Right atrium auricular region (tissue), 2 donors: ENCODE data around the gene SEPTIN3. TPM values are rescaled to one million over a fixed set of nuclear protein-coding genes. Genes with fewer than 3 reads are reported as not detected.

ENCODE experiments used
- DNase-seq: peaks from one replicate; pipeline ENCODE4 v3.0.0-alpha.2; 2019; ENCODE audit warnings: low spot score
- H3K27ac ChIP-seq, 2 donors: fragments of 200-600 bp; sonication (generic); 1 replicate in 1 of 2; 2 replicates in 1 of 2; pipeline ENCODE4 v1.5.1; 2016 to 2019
- H3K27me3 ChIP-seq, 2 donors: fragments of 200-600 bp; sonication (generic); one replicate each; pipeline versions ENCODE4 v1.5.1 to v1.6.0; 2017 to 2019
- H3K36me3 ChIP-seq: fragments of 200-600 bp; sonication (generic); one replicate; pipeline ENCODE4 v1.5.1; 2016
- H3K4me1 ChIP-seq, 2 donors: fragments of 200-600 bp; sonication (generic); one replicate each; pipeline versions ENCODE4 v1.5.1 to v1.6.0; 2017 to 2019
- H3K4me3 ChIP-seq, 2 donors: fragments of 200-600 bp; sonication (generic); 1 replicate in 1 of 2; 2 replicates in 1 of 2; pipeline ENCODE4 v1.5.1; 2017 to 2019; ENCODE audit warnings: mild to moderate bottlenecking in 1 of 2, moderate library complexity in 1 of 2
- H3K9me3 ChIP-seq, 2 donors: fragments of 200-600 bp; sonication (generic); one replicate each; pipeline ENCODE4 v1.5.1; 2019
- CTCF ChIP-seq, 2 donors: fragments of 200-600 bp; sonication (generic); IDR thresholded peaks; one replicate each; pipeline ENCODE4 v1.5.1; 2019; ENCODE audit warnings: antibody characterized with exemption in 2 of 2
- total RNA-seq, 2 donors: library from RNA; depleted of rRNA; stranded (reverse); fragments of >200 nt; gene quantifications; one replicate each; pipeline ENCODE4 v1.1.0, GENCODE V29; 2016

The SEPTIN3 gene
- total RNA-seq, 2 donors from 2014 or later, result 0.07 TPM; not detected in 1

GRCh38 chr22:41979423-41980250, 10.4 kb downstream of the SEPTIN3 start:
- no peak for DNase-seq
- H3K27ac ChIP-seq, result no peak overlapping the region
- H3K4me3 ChIP-seq, result no peak overlapping the region
- no peaks in the 10 kb centered on the region for H3K9me3 ChIP-seq
- H3K4me1 ChIP-seq, result peaks cover 0 to 12% of the 10 kb centered on the region in 2 donors
- H3K36me3 ChIP-seq, result no peaks in the 10 kb centered on the region
- no peak for TF ChIP-seq CTCF (IDR thresholded peaks at IDR 0.05)
- H3K27me3 ChIP-seq, result peaks cover 0 to 4% of the 10 kb centered on the region in 2 donors

DNA sequence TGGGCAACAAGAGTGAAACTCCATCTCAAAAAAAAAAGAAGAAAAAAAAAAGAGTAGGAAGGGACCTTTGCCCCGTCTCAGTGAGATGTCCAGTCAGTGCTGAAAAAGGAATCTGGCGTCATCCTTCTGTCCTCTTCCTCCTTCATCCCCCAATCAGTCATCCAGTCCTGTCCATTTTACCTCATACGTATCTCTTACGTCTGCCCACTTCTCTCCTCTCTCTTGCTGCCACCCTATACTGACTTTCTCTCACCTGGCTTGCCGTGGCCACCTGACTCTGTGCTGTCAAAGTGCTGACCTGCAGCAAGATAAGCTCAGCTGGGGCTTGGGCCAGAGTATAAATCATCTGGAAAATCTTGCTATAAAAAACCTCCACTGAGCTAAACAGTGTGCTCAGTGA, 13.6 kb downstream of the SEPTIN3 start:
- Histone ChIP-seq H3K36me3 (no peaks in the 10 kb centered on the region), H3K4me1 (no peaks in the 10 kb centered on the region), H3K4me3 (no peak overlapping the region), H3K9me3 (no peaks in the 10 kb centered on the region), H3K27ac (no peak overlapping the region), H3K27me3 (no peaks in the 10 kb centered on the region)
- no peak for DNase-seq
- TF ChIP-seq CTCF (IDR thresholded peaks at IDR 0.05), result no peak

GRCh38 chr22:41983513-41984405, 14.5 kb downstream of the SEPTIN3 start:
- Histone ChIP-seq H3K27me3 (no peaks in the 10 kb centered on the region), H3K4me1 (no peaks in the 10 kb centered on the region), H3K4me3 (no peak overlapping the region), H3K9me3 (no peaks in the 10 kb centered on the region), H3K27ac (no peak overlapping the region), H3K36me3 (no peaks in the 10 kb centered on the region)
- DNase-seq, result no peak
- TF ChIP-seq CTCF (IDR thresholded peaks at IDR 0.05), result no peak

DNA sequence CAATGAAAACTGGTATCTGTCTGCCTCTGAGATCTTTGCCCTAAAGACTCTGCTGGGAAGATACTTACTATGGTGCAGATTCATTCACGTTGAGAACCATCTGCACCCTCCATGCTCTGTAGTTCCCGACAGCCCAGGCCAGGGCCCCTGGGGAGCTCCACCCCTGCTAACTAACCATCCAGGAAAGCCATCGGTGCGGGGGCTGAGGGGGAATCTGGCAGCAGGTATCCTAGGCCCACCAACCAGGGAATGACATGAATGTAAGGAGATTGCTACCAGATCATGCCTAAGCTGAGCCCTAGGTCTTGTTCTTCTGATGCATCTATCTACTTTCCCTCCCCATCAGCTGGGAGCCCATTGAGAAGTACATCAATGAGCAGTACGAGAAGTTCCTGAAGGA, 18.0 kb downstream of the SEPTIN3 start:
- no peak overlapping the region for H3K27ac ChIP-seq
- no peaks in the 10 kb centered on the region for H3K27me3 ChIP-seq
- no peak overlapping the region for H3K4me3 ChIP-seq
- no peaks in the 10 kb centered on the region for H3K9me3 ChIP-seq
- no peaks in the 10 kb centered on the region for H3K36me3 ChIP-seq
- no peaks in the 10 kb centered on the region for H3K4me1 ChIP-seq
- no peak for TF ChIP-seq CTCF (IDR thresholded peaks at IDR 0.05)
- DNase-seq, result no peak

DNA sequence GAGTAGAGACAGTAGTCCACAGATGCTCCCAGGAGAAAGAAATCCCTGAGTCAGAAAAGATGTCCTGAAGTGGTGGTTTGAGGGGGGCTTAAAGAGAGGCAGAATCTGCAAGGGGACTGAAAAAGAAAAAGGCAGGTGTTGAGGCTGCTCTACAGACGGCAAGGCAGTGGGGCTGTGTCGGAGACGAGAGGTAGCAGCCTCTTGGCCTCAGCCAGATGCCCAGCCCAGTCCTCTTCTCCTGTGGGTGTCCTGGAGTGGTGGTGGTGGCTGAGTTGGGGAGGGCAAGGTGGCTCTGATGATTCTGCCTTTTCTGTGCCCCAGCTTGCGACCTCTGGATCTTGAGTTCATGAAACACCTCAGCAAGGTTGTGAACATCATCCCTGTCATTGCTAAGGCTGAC, 20.0 kb downstream of the SEPTIN3 start:
- no peak for DNase-seq
- Histone ChIP-seq H3K27me3 (no peaks in the 10 kb centered on the region), H3K4me3 (no peak overlapping the region), H3K4me1 (no peaks in the 10 kb centered on the region), H3K27ac (no peak overlapping the region), H3K36me3 (no peaks in the 10 kb centered on the region), H3K9me3 (no peaks in the 10 kb centered on the region)
- TF ChIP-seq CTCF (IDR thresholded peaks at IDR 0.05), result no peak
